Subcutaneous abdominal adipose tissue (tissue), 5 donors: ENCODE measurements around the gene PHF23.

ENCODE experiments used
- H3K27ac ChIP-seq: one replicate; pipeline ENCODE4 v1.7.0; 2013; ENCODE audit warnings: low read depth, mild to moderate bottlenecking, inconsistent platforms, low read length, moderate library complexity
- H3K27me3 ChIP-seq, 5 donors: one replicate each; pipeline ENCODE4 v1.7.0; 2013; ENCODE audit warnings: low read length in 5 of 5, inconsistent platforms in 1 of 5; ENCODE audit not compliant: control insufficient read depth in 5 of 5, insufficient read depth in 4 of 5
- H3K36me3 ChIP-seq, 5 donors: one replicate each; pipeline ENCODE4 v1.7.0; 2013; ENCODE audit warnings: low read length in 5 of 5; ENCODE audit not compliant: control insufficient read depth in 5 of 5, insufficient read depth in 5 of 5
- H3K4me1 ChIP-seq, 5 donors: one replicate each; pipeline ENCODE4 v1.7.0; 2013; ENCODE audit warnings: low read length in 5 of 5, mild to moderate bottlenecking in 3 of 5, moderate library complexity in 1 of 5; ENCODE audit not compliant: control insufficient read depth in 5 of 5, insufficient read depth in 5 of 5
- H3K4me3 ChIP-seq, 5 donors: one replicate each; pipeline ENCODE4 v1.7.0; 2013; ENCODE audit warnings: low read length in 5 of 5, low read depth in 1 of 5
- H3K9ac ChIP-seq, 5 donors: one replicate each; pipeline ENCODE4 v1.7.0; 2013; ENCODE audit warnings: low read length in 5 of 5, mild to moderate bottlenecking in 4 of 5, moderate library complexity in 3 of 5
- H3K9me3 ChIP-seq, 5 donors: one replicate each; pipeline ENCODE4 v1.7.0; 2013; ENCODE audit warnings: low read length in 5 of 5; ENCODE audit not compliant: control insufficient read depth in 5 of 5
- donor health status: healthy.
- donor health status: healthy.
- donor health status: healthy.
- donor health status: healthy.
- donor health status: healthy.

The PHF23 gene

GRCh38 chr17:7229504-7229903 lies 9.8 kb downstream of the PHF23 start:
- no peaks in the 10 kb centered on the region for H3K27me3 ChIP-seq
- no peak overlapping the region for H3K27ac ChIP-seq
- peaks cover 3 to 62% (median 60%) of the 10 kb centered on the region in 5 donors for H3K36me3 ChIP-seq
- H3K4me3 ChIP-seq = no peak overlapping the region
- H3K9ac ChIP-seq = no peak overlapping the region
- no peaks in the 10 kb centered on the region for H3K9me3 ChIP-seq
- peaks cover 2 to 30% (median 29%) of the 10 kb centered on the region in 5 donors for H3K4me1 ChIP-seq

GRCh38 chr17:7228920-7229319 lies 10.3 kb downstream of the PHF23 start:
- Histone ChIP-seq H3K36me3 (peaks cover 3 to 67% (median 65%) of the 10 kb centered on the region in 5 donors), H3K4me1 (peaks cover 2 to 34% (median 30%) of the 10 kb centered on the region in 5 donors), H3K4me3 (no peak overlapping the region), H3K9ac (no peak overlapping the region), H3K9me3 (no peaks in the 10 kb centered on the region), H3K27me3 (no peaks in the 10 kb centered on the region), H3K27ac (no peak overlapping the region)

GRCh38 chr17:7226721-7227710 lies 12.2 kb downstream of the PHF23 start:
- H3K4me3 ChIP-seq = no peak overlapping the region
- H3K27me3 ChIP-seq = no peaks in the 10 kb centered on the region
- no peaks in the 10 kb centered on the region for H3K9me3 ChIP-seq
- peaks cover 3 to 86% (median 84%) of the 10 kb centered on the region in 5 donors for H3K36me3 ChIP-seq
- H3K27ac ChIP-seq = no peak overlapping the region
- peaks cover 0 to 33% (median 20%) of the 10 kb centered on the region in 5 donors for H3K4me1 ChIP-seq
- H3K9ac ChIP-seq = no peak overlapping the region

GRCh38 chr17:7225711-7226331 lies 13.4 kb downstream of the PHF23 start:
- no peak overlapping the region for H3K4me3 ChIP-seq
- H3K27ac ChIP-seq = no peak overlapping the region
- H3K36me3 ChIP-seq = peaks cover 3 to 96% (median 94%) of the 10 kb centered on the region in 5 donors
- peaks cover 5 to 40% (median 29%) of the 10 kb centered on the region in 5 donors for H3K4me1 ChIP-seq
- H3K27me3 ChIP-seq = no peaks in the 10 kb centered on the region
- H3K9me3 ChIP-seq = no peaks in the 10 kb centered on the region
- no peak overlapping the region for H3K9ac ChIP-seq

- Histone ChIP-seq H3K27me3 (peaks cover 0 to 4% (median 0%) of the 10 kb centered on the region in 5 donors), H3K9ac (no peak overlapping the region), H3K36me3 (peaks cover 3 to 86% (median 84%) of the 10 kb centered on the region in 5 donors), H3K9me3 (no peaks in the 10 kb centered on the region), H3K4me1 (peaks cover 12 to 48% (median 37%) of the 10 kb centered on the region in 5 donors), H3K4me3 (no peak overlapping the region), H3K27ac (no peak overlapping the region)
Observed at GRCh38 chr17:7224661-7225111, 14.6 kb downstream of the PHF23 start.

GRCh38 chr17:7224110-7224509 lies 15.1 kb downstream of the PHF23 start:
- peaks cover 12 to 53% (median 42%) of the 10 kb centered on the region in 5 donors for H3K4me1 ChIP-seq
- H3K27me3 ChIP-seq = peaks cover 0 to 4% (median 0%) of the 10 kb centered on the region in 5 donors
- no peak overlapping the region for H3K4me3 ChIP-seq
- peaks cover 3 to 80% (median 78%) of the 10 kb centered on the region in 5 donors for H3K36me3 ChIP-seq
- no peak overlapping the region for H3K9ac ChIP-seq
- H3K27ac ChIP-seq = no peak overlapping the region
- no peaks in the 10 kb centered on the region for H3K9me3 ChIP-seq

GRCh38 chr17:7223375-7223774 lies 15.9 kb downstream of the PHF23 start:
- H3K27ac ChIP-seq = no peak overlapping the region
- peaks cover 0 to 4% (median 0%) of the 10 kb centered on the region in 5 donors for H3K27me3 ChIP-seq
- H3K4me3 ChIP-seq = no peak overlapping the region
- no peaks in the 10 kb centered on the region for H3K9me3 ChIP-seq
- no peak overlapping the region for H3K9ac ChIP-seq
- peaks cover 12 to 60% (median 46%) of the 10 kb centered on the region in 5 donors for H3K4me1 ChIP-seq
- H3K36me3 ChIP-seq = peaks cover 3 to 73% (median 71%) of the 10 kb centered on the region in 5 donors

GRCh38 chr17:7222972-7223292 lies 16.3 kb downstream of the PHF23 start:
- Histone ChIP-seq H3K27ac (no peak overlapping the region), H3K27me3 (peaks cover 0 to 4% (median 0%) of the 10 kb centered on the region in 5 donors), H3K9me3 (no peaks in the 10 kb centered on the region), H3K9ac (no peak overlapping the region), H3K36me3 (peaks cover 0 to 68% (median 67%) of the 10 kb centered on the region in 5 donors), H3K4me1 (peaks cover 12 to 64% (median 51%) of the 10 kb centered on the region in 5 donors), H3K4me3 (no peak overlapping the region)

- Histone ChIP-seq H3K9ac (peak overlapping the region in 2 of 5 donors; percentile 4), H3K36me3 (peaks cover 0 to 62% (median 62%) of the 10 kb centered on the region in 5 donors)
Observed at GRCh38 chr17:7222093-7222971, 16.9 kb downstream of the PHF23 start.

More at GRCh38 chr17:7222093-7222971, 16.9 kb downstream of the PHF23 start:
- Histone ChIP-seq H3K9me3 (no peaks in the 10 kb centered on the region), H3K4me1 (peaks cover 12 to 69% (median 55%) of the 10 kb centered on the region in 5 donors), H3K27ac (peak overlapping the region; percentile 98), H3K27me3 (peaks cover 0 to 4% (median 0%) of the 10 kb centered on the region in 5 donors), H3K4me3 (no peak overlapping the region)
